ENCODE data around the gene ZBTB20. TPM values are rescaled to one million over a fixed set of nuclear protein-coding genes. Genes with fewer than 3 reads are reported as not detected.

The ZBTB20 gene
- total and polyA plus RNA-seq, 2 donors (not counting 1 experiment from before 2014, with no cell fraction given), result 4.0 to 123 TPM

DNA sequence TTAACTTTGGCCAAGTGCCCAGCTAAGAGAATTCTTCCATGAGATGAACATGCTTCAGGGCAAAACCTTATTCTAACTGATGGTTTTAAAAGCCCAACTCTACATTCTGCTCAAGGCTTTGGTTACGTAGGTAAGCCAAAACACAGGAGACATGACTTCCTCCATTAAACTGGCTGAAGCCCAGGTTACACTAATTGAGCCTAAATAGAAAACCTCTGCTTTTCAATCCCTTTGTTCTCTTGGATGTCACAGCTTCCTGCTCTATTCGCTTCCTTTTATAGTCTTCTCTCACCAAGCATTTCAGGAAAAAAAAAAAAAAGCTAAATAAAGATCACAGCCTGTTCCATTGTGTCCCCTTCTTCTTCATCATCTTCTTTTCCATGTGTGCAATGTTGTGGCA is 432.9 kb downstream of the ZBTB20 start:
- H3K79me2 ChIP-seq (ENCODE audit: control insufficient read depth, insufficient read depth, low read length), result no peaks in the 10 kb centered on the region
- no peaks in the 10 kb centered on the region for H3K27me3 ChIP-seq (replicated peaks in 1 of 4; ENCODE audit: control extremely low read depth in 1 of 4, control insufficient read depth in 3 of 4, insufficient read depth in 4 of 4, low read length in 3 of 4)
- no peak overlapping the region for H3K4me3 Mint-ChIP-seq
- H3K36me3 ChIP-seq (replicated peaks in 1 of 2; ENCODE audit: control extremely low read depth in 1 of 2, control insufficient read depth in 1 of 2, extremely low read depth in 1 of 2, insufficient read depth in 2 of 2, low read length in 1 of 2), result peaks cover 0 to 2% of the 10 kb centered on the region in 2 experiments
- H3K4me3 ChIP-seq (ENCODE audit: control extremely low read depth in 1 of 5, extremely low read depth in 1 of 5, insufficient read depth in 1 of 5, low read depth in 2 of 5, low read length in 4 of 5), result no peak overlapping the region
- H3K27ac Mint-ChIP-seq, result no peak overlapping the region
- no peak for ATAC-seq (ENCODE audit: low read depth)
- DNase-seq, result no peak
- H3K27ac ChIP-seq (ENCODE audit: low read length in 2 of 2), result no peak overlapping the region
- ChIA-PET CTCF (no interaction called here), POLR2A (no interaction called here)
- no peak overlapping the region for H3K9ac ChIP-seq (ENCODE audit: low read length)
- H3K4me1 Mint-ChIP-seq, result no peaks in the 10 kb centered on the region
- H4K20me1 ChIP-seq (ENCODE audit: control insufficient read depth, insufficient read depth, low read length, poor library complexity, severe bottlenecking), result no peaks in the 10 kb centered on the region
- no peaks in the 10 kb centered on the region for H3K4me1 ChIP-seq (ENCODE audit: control insufficient read depth in 2 of 2, insufficient read depth in 2 of 2, low read length in 2 of 2)
- intact Hi-C loops (cut with micrococcal nuclease), result no loop called here
- no peak for TF ChIP-seq EZH2 (IDR thresholded peaks at IDR 0.05; ENCODE audit: borderline replicate concordance, insufficient read depth, low read depth, low read length, poor library complexity, severe bottlenecking)
- TF ChIP-seq, protein P1, sequence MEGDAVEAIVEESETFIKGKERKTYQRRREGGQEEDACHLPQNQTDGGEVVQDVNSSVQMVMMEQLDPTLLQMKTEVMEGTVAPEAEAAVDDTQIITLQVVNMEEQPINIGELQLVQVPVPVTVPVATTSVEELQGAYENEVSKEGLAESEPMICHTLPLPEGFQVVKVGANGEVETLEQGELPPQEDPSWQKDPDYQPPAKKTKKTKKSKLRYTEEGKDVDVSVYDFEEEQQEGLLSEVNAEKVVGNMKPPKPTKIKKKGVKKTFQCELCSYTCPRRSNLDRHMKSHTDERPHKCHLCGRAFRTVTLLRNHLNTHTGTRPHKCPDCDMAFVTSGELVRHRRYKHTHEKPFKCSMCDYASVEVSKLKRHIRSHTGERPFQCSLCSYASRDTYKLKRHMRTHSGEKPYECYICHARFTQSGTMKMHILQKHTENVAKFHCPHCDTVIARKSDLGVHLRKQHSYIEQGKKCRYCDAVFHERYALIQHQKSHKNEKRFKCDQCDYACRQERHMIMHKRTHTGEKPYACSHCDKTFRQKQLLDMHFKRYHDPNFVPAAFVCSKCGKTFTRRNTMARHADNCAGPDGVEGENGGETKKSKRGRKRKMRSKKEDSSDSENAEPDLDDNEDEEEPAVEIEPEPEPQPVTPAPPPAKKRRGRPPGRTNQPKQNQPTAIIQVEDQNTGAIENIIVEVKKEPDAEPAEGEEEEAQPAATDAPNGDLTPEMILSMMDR (IDR thresholded peaks at IDR 0.05), result no peak
- no peaks in the 10 kb centered on the region for H3K27me3 Mint-ChIP-seq
- H3K9me3 Mint-ChIP-seq (ENCODE audit: insufficient read depth), result no peaks in the 10 kb centered on the region
- H3K4me2 ChIP-seq (replicated peaks; ENCODE audit: low read depth, low read length, poor library complexity, severe bottlenecking), result no peak overlapping the region
- H3K9me3 ChIP-seq (ENCODE audit: control extremely low read depth in 1 of 3, control insufficient read depth in 2 of 3, insufficient read depth in 1 of 3, low read length in 2 of 3), result no peaks in the 10 kb centered on the region
- 100% methylated on average over 2 of the region's 2 CpGs for WGBS (ENCODE audit: insufficient coverage)
- H2AFZ ChIP-seq (ENCODE audit: insufficient read depth, low read depth, low read length, poor library complexity, severe bottlenecking), result no peak overlapping the region

DNA sequence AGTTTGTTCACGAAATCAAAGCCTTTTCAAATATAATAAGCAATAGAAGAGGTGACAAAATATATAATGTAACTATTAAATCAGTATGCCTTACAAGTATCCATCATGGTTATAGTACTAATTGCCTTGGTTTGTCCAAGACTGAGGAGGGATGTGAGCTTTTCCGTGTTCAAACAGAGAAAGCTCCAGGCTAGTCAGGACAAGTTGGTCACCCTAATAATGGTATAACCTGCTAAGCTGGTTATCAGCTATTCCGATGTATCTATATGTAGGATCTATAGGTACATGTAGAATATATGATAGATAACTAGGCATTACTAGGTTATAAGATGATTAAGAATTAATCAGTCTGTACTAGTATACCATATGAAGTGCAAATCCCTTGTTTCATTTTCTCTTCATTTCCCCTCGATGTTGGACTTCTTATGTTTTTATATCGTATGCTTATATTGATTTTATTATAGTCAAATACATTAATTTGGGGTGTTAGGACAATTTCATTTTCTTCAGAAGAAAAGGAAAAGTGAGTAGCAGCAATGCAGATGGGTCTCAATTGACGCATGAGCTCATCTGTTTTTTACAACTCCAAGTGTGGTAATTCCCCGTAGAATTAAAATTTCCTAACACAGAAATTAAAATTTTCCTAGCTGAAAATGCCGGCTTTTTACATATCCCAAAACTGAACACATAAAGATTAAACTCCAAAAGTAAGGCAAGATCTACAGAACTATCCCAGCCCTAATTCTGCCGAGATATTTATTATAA is 434.2 kb downstream of the ZBTB20 start:
- CTCF ChIA-PET, result interaction anchor here (1.5 kb wide), 1 partner anchor 9 kb away, joined by 4 read pairs; no protein-coding TSS in a partner anchor
- POLR2A ChIA-PET, result no interaction called here

More for the DNA sequence above, 434.2 kb downstream of the ZBTB20 start:
- H3K4me1 ChIP-seq (ENCODE audit: control insufficient read depth in 2 of 2, insufficient read depth in 2 of 2, low read length in 2 of 2), result no peaks in the 10 kb centered on the region
- 100% methylated on average over 2 of the region's 9 CpGs for WGBS (ENCODE audit: insufficient coverage)
- H3K36me3 ChIP-seq (replicated peaks in 1 of 2; ENCODE audit: control extremely low read depth in 1 of 2, control insufficient read depth in 1 of 2, extremely low read depth in 1 of 2, insufficient read depth in 2 of 2, low read length in 1 of 2), result peaks cover 0 to 2% of the 10 kb centered on the region in 2 experiments
- H3K79me2 ChIP-seq (ENCODE audit: control insufficient read depth, insufficient read depth, low read length), result no peaks in the 10 kb centered on the region
- H2AFZ ChIP-seq (ENCODE audit: insufficient read depth, low read depth, low read length, poor library complexity, severe bottlenecking), result no peak overlapping the region
- no peak overlapping the region for H3K27ac ChIP-seq (ENCODE audit: low read length in 2 of 2)
- intact Hi-C loops (cut with micrococcal nuclease), result no loop called here
- DNase-seq (no peak), ATAC-seq (ENCODE audit: low read depth) (no peak)
- H3K27me3 Mint-ChIP-seq, result no peaks in the 10 kb centered on the region
- H3K4me2 ChIP-seq (replicated peaks; ENCODE audit: low read depth, low read length, poor library complexity, severe bottlenecking), result no peak overlapping the region
- H3K9me3 ChIP-seq (ENCODE audit: control extremely low read depth in 1 of 3, control insufficient read depth in 2 of 3, insufficient read depth in 1 of 3, low read length in 2 of 3), result no peaks in the 10 kb centered on the region
- no peaks in the 10 kb centered on the region for H3K4me1 Mint-ChIP-seq
- H3K27ac Mint-ChIP-seq, result no peak overlapping the region
- H3K4me3 Mint-ChIP-seq, result no peak overlapping the region
- no peaks in the 10 kb centered on the region for H3K27me3 ChIP-seq (replicated peaks in 1 of 4; ENCODE audit: control extremely low read depth in 1 of 4, control insufficient read depth in 3 of 4, insufficient read depth in 4 of 4, low read length in 3 of 4)
- H4K20me1 ChIP-seq (ENCODE audit: control insufficient read depth, insufficient read depth, low read length, poor library complexity, severe bottlenecking), result no peaks in the 10 kb centered on the region
- H3K4me3 ChIP-seq (ENCODE audit: control extremely low read depth in 1 of 5, extremely low read depth in 1 of 5, insufficient read depth in 1 of 5, low read depth in 2 of 5, low read length in 4 of 5), result no peak overlapping the region
- H3K9me3 Mint-ChIP-seq (ENCODE audit: insufficient read depth), result no peaks in the 10 kb centered on the region
- no peak overlapping the region for H3K9ac ChIP-seq (ENCODE audit: low read length)
- TF ChIP-seq EZH2 (IDR thresholded peaks at IDR 0.05; ENCODE audit: borderline replicate concordance, insufficient read depth, low read depth, low read length, poor library complexity, severe bottlenecking), result no peak
- TF ChIP-seq, protein P1 (IDR thresholded peaks at IDR 0.05), result no peak

All from B cell (primary cell).